ENCODE results near the gene ARHGAP42. TPM values are rescaled to one million over a fixed set of nuclear protein-coding genes. Genes with fewer than 3 reads are reported as not detected.

The ARHGAP42 gene
- total RNA-seq, 4 donors from 2014 or later: 5.1 to 10.6 (median 8.0) TPM

GRCh38 chr11:100827934-100828661 lies 141.0 kb downstream of the ARHGAP42 start:
- H3K4me3 ChIP-seq: no peak overlapping the region
- DNase-seq (ENCODE audit: extremely low spot score): no peak
- intact Hi-C loops (cut with DNase I): no loop called here
- no peaks in the 10 kb centered on the region for H3K9me3 ChIP-seq
- no peak overlapping the region for H3K27ac ChIP-seq (replicated peaks in 1 of 4)
- H3K36me3 ChIP-seq: no peaks in the 10 kb centered on the region
- 93% methylated on average over 1 of the region's 1 CpG for WGBS
- no peaks in the 10 kb centered on the region for H3K27me3 ChIP-seq
- TF ChIP-seq CTCF (IDR thresholded peaks at IDR 0.05) (no peak), POLR2A (IDR thresholded peaks at IDR 0.05; ENCODE audit: low read depth) (no peak)
- peaks cover 19 to 39% (median 27%) of the 10 kb centered on the region in 4 donors for H3K4me1 ChIP-seq

GRCh38 chr11:100830274-100830673 lies 143.2 kb downstream of the ARHGAP42 start:
- no peaks in the 10 kb centered on the region for H3K36me3 ChIP-seq
- no peak for DNase-seq (ENCODE audit: extremely low spot score)
- H3K4me3 ChIP-seq: no peak overlapping the region
- intact Hi-C loops (cut with DNase I): no loop called here
- no peak for TF ChIP-seq POLR2A (IDR thresholded peaks at IDR 0.05; ENCODE audit: low read depth)
- H3K9me3 ChIP-seq: no peaks in the 10 kb centered on the region
- no peaks in the 10 kb centered on the region for H3K27me3 ChIP-seq
- H3K4me1 ChIP-seq: peaks cover 19 to 34% (median 27%) of the 10 kb centered on the region in 4 donors
- 91% methylated on average over 6 of the region's 7 CpGs for WGBS
- H3K27ac ChIP-seq (replicated peaks in 1 of 4): no peak overlapping the region

- intact Hi-C loops (cut with DNase I): no loop called here
- H3K27me3 ChIP-seq: no peaks in the 10 kb centered on the region
- no peak overlapping the region for H3K4me3 ChIP-seq
- no peaks in the 10 kb centered on the region for H3K36me3 ChIP-seq
- WGBS: 31% methylated on average over 6 of the region's 6 CpGs
- peak overlapping the region in 1 of 4 donors; percentile 23 for H3K27ac ChIP-seq (replicated peaks in 1 of 4)
- TF ChIP-seq EP300 (IDR thresholded peaks at IDR 0.05) (no peak), POLR2A (IDR thresholded peaks at IDR 0.05; ENCODE audit: low read depth) (no peak), POLR2AphosphoS5 (IDR thresholded peaks at IDR 0.05) (no peak), CTCF (IDR thresholded peaks at IDR 0.05) (no peak)
- DNase-seq (ENCODE audit: extremely low spot score): no peak
- H3K9me3 ChIP-seq: no peaks in the 10 kb centered on the region
- H3K4me1 ChIP-seq: peaks cover 19 to 32% (median 27%) of the 10 kb centered on the region in 4 donors
Measured at GRCh38 chr11:100830978-100831732, 144.1 kb downstream of the ARHGAP42 start.

GRCh38 chr11:100831929-100832494 lies 144.9 kb downstream of the ARHGAP42 start:
- peaks cover 19 to 32% (median 27%) of the 10 kb centered on the region in 4 donors for H3K4me1 ChIP-seq
- H3K27ac ChIP-seq (replicated peaks in 1 of 4): peak overlapping the region in 2 of 4 donors; percentile 6 to 23
- no peaks in the 10 kb centered on the region for H3K36me3 ChIP-seq
- H3K9me3 ChIP-seq: no peaks in the 10 kb centered on the region
- intact Hi-C loops (cut with DNase I): no loop called here
- WGBS: 73% methylated on average over 5 of the region's 5 CpGs
- no peak overlapping the region for H3K4me3 ChIP-seq
- no peak for TF ChIP-seq POLR2A (IDR thresholded peaks at IDR 0.05; ENCODE audit: low read depth)
- TF ChIP-seq POLR2AphosphoS5 (IDR thresholded peaks at IDR 0.05): no peak
- TF ChIP-seq EP300 (IDR thresholded peaks at IDR 0.05): no peak
- no peak for TF ChIP-seq CTCF (IDR thresholded peaks at IDR 0.05)
- DNase-seq (ENCODE audit: extremely low spot score): no peak
- H3K27me3 ChIP-seq: no peaks in the 10 kb centered on the region

- DNase-seq (ENCODE audit: extremely low spot score): no peak
- intact Hi-C loops (cut with DNase I): no loop called here
- 76% methylated on average over 1 of the region's 1 CpG for WGBS
- TF ChIP-seq CTCF (IDR thresholded peaks at IDR 0.05) (no peak), POLR2AphosphoS5 (IDR thresholded peaks at IDR 0.05) (no peak), POLR2A (IDR thresholded peaks at IDR 0.05; ENCODE audit: low read depth) (no peak), EP300 (IDR thresholded peaks at IDR 0.05) (no peak)
- Histone ChIP-seq H3K4me1 (peaks cover 19 to 32% (median 27%) of the 10 kb centered on the region in 4 donors), H3K27me3 (no peaks in the 10 kb centered on the region), H3K9me3 (no peaks in the 10 kb centered on the region), H3K36me3 (no peaks in the 10 kb centered on the region), H3K27ac (replicated peaks in 1 of 4) (no peak overlapping the region), H3K4me3 (no peak overlapping the region)
Measured at GRCh38 chr11:100832829-100833228, 145.7 kb downstream of the ARHGAP42 start.
